Epithelial cell of prostate (primary cell): ENCODE results near the gene APOC4.
A peak's percentile ranks its signal among the peaks of the same experiment; 100 is the strongest.
"Not testable (repeated sequence)": the region's sequence is repeated elsewhere in the genome, so short reads cannot be mapped to it uniquely, and the experiment has no call there.

Source experiments
- DNase-seq: peaks from one replicate; pipeline ENCODE4 v3.0.0-alpha.2; 2011; ENCODE audit warnings: low read depth, low spot score
- H3K27ac ChIP-seq: fragments of 450-650 bp; 2 replicates; pipeline ENCODE4 v1.5.1; 2017; ENCODE audit warnings: mild to moderate bottlenecking

APOC4 gene

DNA sequence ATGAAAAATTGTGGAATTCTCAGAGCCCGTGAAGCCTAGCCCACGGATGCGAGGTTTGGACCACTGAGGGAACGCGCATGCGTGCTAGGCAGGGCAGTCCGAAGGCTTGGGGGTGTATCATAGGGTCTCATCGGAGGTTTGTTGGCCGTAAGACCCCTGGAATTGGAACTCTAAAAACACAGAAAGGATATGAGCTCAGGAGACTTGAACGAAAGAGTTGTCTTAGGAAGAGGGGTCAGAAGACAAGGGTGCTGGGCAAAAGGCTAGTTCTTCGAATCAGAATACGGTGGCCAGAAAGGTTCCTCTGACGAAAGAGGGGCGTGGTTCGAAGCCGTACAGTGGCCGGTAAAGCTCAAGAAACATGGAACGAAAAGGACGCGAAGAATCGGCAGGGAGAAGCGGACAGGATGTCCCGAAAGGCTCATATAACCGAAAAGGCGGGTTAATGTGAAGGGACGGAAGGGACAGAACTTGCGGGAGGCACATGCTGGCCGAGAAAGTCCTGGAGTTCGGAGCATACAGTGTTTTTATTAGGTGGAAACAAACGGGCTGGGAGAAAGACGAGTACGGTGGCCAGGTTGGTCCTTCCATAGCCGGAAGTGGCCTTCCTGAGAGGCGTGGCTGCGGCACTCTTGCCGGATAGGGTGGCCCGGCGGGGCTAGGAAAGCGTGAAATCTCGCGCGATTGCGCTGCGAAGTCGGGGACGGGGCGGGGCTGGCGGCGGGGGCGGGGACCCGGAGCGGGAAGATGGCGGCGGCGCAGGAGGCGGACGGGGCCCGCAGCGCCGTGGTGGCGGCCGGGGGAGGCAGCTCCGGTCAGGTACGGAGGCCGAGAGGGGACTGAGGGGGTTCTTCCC, 12.8 kb downstream of the APOC4 start, which contains the start of gene CLPTM1:
CLPTM1 (plus strand) TSS at position 732 of the 856 bp plus-strand sequence; CDS start at position 748, 16 bp downstream.
- H3K27ac ChIP-seq, result peak within 1 kb of the TSS; percentile 92
- DNase-seq, result peak; percentile 88

DNA sequence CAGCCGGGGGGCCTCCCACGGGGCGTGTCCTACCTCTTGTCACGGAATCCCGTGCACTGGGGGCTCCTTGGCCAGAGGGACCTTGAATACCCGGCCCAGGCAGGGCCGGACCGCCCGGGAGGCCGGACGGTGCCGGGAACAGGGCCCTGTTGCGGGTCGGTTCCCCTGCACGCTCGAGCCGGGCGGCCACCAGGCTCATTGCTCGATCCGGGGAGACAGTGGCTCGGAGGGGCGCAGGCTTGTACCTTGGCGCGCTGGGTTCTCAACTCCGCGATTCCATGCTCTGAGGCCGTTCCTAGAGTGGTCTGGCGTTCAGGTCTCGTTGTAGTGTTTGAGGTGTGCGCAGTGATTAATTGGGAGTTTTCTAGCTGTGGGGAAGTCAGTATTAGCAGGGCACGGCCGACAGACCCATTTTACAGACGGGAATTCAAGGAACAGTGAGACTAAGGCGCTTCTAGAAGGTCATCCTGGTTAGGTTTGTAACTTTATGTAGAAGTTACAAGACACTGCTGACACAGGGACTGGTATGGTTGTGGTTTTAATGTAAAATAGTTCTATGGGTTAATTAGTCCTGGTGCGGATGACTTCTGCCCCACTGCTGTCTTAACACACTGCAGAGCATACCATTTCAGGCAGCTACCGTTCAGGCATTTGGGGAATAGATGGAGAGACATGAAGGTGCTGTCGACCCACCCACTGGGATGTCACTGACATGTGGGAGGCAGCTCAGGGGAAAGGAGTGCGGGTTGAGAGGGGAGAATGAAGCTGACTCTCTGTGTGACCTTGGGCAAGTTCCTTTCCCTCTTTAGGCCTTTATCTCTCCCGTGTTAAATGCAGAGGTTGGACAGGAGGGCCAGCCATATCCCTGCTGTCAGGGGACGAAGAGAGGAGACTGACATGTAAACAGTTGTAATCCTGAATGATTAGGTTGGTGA, 13.7 kb downstream of the APOC4 start:
- DNase-seq, result no peak
- H3K27ac ChIP-seq, result peak overlapping the region; percentile 92

DNA sequence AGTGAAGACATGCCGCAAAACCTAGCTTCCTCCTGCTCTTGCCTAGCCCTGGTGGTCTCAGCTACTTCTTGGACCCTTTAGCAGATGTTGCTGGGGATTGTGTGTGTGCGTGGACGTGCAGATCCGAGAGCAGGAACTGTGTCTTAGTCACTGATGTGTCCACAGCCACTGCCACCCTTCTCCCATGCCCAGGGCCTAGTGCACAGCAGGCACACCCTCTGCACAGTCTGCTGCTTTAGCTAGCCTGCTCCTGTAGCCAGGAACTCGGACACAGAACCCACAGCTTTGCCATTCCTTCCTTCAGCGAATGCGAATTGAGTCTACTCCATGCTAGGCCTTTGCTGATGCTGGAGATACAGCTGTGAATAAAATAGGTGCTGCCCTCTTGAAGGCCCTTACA, 15.5 kb downstream of the APOC4 start:
- DNase-seq, result no peak
- no peak overlapping the region for H3K27ac ChIP-seq

DNA sequence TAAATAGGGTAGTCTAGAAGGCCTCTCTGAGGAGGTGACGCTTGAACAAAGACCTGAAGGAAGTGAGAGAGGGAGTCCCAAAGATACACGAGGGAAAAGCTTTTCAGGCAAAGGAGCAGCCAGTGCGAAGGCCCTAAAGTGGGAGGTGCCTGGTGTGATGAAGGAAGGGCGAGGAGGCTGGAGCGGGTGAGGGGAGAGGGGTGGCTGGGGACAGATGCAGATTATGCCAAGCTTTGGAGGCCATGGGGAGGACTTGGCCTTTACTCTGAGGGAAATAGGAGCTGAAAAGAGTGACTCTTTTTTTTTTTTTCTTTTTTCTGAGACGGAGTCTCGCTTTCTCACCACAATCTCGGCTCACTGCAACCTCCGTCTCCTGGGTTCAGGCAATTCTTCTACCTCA, 16.1 kb downstream of the APOC4 start:
- no peak for DNase-seq
- H3K27ac ChIP-seq, result no peak overlapping the region

DNA sequence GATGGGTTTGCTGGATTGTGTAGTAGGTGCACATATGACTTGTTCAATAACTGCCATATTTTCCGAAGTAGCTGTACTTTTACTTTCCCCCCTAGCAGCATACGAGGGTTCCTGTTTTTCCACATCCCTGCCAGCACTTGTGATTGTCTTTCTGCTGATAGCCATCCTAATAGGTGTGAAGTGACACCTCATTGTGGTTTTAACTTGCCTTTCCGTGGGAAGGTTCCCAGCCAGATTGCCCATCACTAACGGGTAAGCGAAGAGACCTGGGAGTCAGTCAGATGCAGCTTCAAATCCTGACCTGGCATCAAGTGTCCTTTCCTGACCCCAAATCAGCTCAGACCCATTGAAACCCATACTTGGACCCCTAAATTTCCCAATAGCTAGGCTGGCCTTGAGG, 17.7 kb downstream of the APOC4 start:
- no peak for DNase-seq
- no peak overlapping the region for H3K27ac ChIP-seq

DNA sequence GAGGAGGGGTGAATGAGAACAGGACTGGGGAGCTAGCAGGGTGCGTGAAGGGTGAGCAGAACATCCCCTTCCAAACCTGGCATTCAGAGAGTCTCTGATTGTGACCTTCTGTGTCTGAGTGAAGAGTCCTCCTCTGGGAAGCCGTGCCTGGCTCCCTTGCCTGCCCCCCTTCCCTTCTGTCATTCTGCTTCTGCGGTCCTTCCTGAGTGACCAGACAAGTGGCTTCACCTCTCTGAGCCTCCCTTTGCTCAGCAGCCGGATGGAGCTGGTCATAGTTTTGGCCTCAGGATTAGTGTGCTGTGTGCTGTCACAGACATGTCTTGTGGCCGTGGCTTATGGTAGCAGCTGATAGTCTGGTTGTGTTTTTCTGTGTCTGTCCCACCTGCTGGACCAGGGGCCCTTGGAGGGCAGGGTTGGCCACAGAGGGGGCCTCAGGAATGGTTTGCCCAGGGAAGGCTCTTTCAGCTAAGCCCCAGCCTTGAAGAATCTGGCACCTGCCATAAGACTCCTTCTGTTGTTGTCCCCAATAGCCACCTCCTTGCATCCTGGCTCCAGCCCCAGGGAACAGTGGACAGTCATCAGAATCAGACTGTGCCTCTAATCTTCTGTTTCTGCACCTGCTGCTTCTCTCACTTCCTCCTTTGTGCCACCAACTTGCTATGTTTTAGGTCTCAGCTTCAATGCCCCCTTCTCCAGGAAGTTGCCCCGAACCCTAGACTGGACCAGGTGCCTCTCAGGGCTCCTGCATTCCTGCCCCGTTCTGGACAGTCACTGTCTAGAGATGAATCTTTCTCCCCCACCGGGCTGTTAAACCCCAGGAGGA, 19.1 kb downstream of the APOC4 start:
- DNase-seq, result no peak
- H3K27ac ChIP-seq, result no peak overlapping the region

DNA sequence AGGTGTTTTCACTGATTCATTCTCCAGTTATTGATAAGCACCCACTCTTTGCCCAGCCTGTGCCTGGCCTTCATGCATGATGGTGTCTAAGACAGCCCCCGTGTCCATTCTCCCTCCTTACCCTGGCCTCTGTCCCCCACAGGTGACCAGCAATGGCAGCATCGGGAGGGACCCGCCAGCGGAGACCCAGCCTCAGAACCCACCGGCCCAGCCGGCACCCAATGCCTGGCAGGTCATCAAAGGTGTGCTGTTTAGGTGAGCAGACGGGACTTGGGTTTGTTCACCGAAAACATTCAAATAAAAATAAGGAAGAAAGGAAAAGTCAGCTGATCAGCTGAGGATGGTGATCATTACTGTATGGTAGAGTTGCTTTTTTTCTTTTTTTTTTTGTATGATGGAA, 19.8 kb downstream of the APOC4 start:
- no peak for DNase-seq
- H3K27ac ChIP-seq, result no peak overlapping the region

DNA sequence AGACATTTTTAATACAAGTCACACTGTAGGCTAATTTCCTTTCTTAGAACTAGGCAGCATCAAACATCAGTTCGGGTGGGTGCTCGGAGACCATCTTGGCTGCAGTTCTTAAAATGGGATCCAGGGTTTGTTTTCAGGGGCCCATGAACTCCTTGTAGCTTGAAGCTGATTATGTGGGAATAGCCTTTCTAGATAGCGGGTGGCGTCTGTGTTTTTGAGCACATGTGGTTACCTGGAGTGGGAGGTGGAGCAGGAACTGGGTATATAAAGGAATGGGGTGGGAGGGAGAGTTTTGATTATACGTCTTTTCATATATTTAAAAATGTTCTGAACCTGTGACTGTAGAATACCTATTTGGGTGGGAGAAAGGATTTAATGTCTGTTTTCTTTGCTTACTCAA, 26.1 kb downstream of the APOC4 start:
- H3K27ac ChIP-seq, result no peak overlapping the region
- DNase-seq, result no peak

DNA sequence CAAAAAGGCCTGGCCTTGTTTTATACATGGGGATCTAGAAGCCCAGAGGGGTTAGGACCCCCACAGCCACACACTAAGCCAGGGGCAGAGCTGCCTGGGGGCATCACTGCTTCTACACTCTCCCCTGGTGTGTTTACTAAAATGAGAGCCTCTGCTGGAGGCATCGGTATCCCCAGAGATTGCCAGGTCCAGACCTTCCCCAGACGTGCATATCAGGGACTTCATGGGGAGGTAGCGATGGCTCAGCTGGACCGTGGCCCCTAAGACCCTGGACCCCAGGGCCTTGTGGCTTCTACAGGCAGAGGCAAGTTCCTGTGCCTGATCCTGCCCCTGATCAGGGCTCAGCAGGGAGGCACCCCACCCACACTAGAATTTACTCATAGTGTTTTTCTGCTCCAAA, 26.6 kb downstream of the APOC4 start:
- no peak for DNase-seq
- no peak overlapping the region for H3K27ac ChIP-seq

DNA sequence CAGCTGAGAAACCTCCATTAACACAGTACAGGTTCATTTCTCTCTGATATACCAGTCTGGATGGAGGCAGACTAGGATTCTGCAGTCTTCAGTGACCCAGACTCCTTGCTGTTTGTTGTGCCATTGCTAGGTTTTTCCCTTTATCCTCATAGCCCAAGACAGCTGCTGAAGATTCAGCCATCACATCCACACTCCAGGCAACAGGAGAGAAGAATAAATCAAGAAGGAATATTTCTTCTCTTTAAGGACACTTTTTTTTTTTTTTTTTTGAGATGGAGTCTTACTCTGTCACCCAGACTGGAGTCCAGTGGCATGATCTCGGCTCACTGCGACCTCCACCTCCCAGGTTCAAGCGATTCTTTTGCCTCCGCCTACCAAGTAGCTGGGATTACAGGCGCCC, 27.4 kb downstream of the APOC4 start:
- DNase-seq, result no peak
- H3K27ac ChIP-seq, result no peak overlapping the region

DNA sequence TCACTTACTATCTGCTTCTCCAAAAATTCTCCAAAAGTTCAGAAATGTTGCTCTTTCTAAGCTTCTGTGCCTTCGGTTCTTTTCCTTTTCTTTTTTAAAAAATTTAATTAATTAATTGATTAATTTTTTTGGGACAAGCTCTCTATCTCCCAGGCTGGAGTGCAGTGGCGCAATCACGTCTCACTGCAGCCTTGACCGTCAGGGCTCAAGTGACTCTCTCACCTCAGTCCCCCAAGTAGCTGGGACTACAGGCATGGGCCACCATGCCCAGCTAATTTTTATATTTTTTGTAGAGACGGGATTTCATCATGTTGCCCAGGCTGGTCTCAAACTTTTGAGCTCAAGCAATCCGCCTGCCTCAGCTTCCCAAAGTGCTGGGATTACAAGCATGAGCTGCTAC, 29.4 kb downstream of the APOC4 start:
- not testable (repeated sequence) for DNase-seq, H3K27ac ChIP-seq

DNA sequence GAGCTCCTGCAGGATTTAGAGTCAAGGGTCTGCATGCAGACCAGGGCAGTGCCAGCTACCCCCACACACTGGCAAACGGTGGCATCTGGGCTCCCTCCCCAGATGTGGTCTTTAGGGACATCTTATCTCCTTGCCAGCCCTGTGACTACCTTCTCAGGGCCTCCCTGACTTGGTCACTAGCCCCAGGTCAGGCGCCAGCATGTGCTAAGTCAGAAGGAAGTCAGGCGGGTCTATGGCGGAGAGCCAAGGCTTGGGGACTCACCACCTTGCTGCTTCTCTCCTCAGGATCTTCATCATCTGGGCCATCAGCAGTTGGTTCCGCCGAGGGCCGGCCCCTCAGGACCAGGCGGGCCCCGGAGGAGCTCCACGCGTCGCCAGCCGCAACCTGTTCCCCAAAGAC, 30.8 kb downstream of the APOC4 start:
- DNase-seq, result no peak
- H3K27ac ChIP-seq, result no peak overlapping the region

DNA sequence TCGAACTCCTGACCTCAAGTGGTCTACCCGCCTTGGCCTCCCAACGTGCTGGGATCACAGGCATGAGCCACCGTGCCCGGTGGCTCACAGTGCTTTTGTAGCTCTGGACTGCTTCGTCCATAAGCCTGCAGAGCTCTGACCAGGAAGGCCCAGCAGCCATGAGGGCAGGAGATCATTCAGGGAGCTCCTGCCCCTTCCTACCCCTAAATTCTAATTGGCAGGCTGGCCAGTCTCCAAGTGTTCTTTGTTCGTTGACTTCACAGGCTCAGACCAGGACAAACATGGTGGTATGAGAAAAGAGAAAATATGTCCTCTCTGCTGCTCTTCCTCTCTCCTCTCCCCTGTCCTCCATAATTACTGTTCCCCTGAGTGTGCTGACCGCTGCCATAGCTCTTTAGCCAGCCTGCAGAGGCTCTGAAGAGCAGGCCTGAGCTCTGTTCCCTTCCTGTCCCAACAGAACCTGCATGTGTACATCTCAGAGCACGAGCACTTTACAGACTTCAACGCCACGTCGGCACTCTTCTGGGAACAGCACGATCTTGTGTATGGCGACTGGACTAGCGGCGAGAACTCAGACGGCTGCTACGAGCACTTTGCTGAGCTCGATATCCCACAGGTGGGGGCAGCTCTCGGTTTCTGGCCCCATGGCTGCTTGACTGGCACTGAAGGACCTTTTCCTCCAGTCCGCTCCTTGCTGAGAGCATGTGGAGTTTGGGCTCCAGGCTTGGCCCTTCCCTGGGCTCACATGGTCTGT, 32.1 kb downstream of the APOC4 start:
- no peak for DNase-seq
- no peak overlapping the region for H3K27ac ChIP-seq

DNA sequence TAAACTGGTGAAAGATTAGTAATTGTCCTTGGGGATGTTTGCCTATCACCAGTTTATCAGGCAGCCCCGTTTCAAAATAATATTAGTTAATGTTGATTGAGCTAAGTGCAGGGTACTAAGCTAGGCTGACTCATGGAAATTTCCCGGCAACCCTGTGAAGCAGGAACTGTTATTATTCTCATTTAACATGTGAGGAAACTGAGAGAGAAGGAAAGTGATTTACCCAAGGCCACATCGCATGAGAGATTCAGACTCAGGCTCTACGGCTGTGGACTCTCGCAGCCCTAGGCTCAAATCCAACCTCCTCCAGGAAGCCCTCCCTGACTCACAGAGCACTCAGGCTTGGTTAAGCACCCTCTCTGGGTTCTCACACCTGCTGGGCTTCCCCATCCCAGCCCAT, 32.8 kb downstream of the APOC4 start:
- DNase-seq, result no peak
- H3K27ac ChIP-seq, result no peak overlapping the region

DNA sequence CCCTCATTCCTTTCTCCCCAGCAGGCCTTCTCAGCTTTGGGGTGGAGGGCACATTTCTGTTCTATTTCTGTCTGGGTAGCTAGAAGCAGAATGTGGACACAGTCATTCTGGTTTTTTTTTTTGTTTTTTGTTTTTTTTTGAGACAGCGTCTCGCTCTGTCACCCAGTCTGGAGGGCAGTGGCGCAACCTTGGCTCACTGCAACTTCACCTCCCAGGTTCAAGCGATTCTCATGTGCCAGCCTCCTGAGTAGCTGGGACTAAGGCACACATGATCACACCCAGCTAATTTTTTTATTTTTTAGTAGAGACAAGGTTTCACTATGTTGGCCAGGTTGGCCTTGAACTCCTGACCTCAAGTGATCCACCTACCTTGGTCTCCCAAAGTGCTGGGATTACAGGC, 33.4 kb downstream of the APOC4 start:
- DNase-seq, result no peak

DNA sequence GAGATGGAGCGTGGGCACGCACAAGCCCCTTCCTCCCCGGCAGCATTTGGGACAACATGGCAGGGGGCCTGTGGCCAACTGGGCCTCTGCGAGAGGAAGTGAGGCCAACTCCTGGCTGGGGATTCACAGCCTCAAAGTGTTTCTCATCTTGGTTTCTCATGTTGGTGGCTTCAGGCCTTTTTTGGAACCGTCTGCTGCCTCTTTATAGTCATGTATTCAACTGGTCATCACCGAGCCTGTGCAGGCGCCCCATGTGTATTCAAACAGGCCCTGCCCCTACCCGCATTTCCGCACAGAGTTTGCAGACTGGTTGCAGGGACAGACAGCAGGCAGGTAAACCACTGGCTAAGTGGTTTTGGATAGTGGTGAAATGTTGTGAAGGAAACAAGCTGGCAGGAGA, 42.0 kb downstream of the APOC4 start:
- no peak for DNase-seq
- no peak overlapping the region for H3K27ac ChIP-seq

More for the DNA sequence above, 33.4 kb downstream of the APOC4 start:
- H3K27ac ChIP-seq, result no peak overlapping the region

DNA sequence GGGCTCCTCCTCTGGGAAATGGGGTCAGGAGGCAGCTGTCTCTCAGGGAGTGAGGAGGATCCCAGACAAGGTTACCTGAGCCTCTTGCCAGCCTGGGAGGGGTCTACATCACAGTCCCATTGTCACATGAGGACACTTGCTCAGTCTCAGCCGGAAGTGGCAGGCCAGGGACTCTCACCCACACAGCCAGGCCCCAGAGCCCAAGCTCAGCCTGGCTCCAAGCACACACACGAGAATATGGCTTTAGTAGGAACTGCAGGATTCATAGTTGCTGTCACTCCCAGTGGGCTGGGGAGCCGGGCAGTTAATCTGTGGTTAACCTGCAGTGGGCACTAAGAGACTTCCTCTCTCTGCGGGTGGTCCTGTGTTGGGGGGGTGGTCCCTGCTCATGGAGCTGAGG, 43.4 kb downstream of the APOC4 start:
- H3K27ac ChIP-seq, result no peak overlapping the region
- no peak for DNase-seq

DNA sequence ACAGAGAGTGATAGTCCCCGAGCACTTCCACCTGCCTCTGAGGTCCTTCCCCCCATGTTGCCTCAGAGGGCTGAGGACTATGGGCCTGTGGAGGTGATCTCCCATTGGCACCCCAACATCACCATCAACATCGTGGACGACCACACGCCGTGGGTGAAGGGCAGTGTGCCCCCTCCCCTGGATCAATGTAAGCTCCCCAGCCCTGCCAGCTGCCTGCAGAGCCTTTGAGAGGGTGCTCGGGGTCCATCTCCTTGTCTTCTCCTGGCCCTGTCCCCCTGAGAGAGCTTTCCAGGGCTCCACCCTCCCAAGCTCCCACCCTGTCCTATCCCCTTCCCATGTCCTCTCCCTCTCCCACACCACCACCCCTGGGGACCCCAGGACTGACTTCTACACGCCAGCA, 44.4 kb downstream of the APOC4 start:
- DNase-seq, result no peak
- no peak overlapping the region for H3K27ac ChIP-seq

DNA sequence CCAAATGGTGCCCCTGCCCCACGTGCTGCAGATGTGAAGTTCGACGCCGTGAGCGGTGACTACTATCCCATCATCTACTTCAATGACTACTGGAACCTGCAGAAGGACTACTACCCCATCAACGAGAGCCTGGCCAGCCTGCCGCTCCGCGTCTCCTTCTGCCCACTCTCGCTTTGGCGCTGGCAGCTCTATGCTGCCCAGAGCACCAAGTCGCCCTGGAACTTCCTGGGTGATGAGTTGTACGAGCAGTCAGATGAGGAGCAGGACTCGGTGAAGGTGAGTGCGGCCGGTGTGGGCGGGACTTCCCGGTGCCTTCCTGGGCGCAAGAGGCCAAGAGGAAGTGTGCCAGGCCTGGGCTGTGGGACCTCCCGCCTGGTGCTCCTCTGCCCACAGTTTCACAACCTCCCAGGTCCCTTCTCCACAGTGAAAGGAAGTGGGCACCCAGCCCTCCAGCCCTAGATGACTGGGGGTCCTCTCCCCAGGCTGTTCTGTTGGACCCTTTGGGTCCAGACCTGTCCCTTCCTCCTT, 45.2 kb downstream of the APOC4 start:
- DNase-seq, result no peak
- H3K27ac ChIP-seq, result no peak overlapping the region
